Measurements from ENCODE around the gene CSAD. TPM values are rescaled to one million over a fixed set of nuclear protein-coding genes. Genes with fewer than 3 reads are reported as not detected.
A peak's percentile ranks its signal among the peaks of the same experiment; 100 is the strongest.

CSAD gene
- total and polyA plus RNA-seq, 2 of the 13 experiments (the other 11 are each of a cell fraction or from before 2014, with no cell fraction given), result 7.2 to 23.5 TPM

- TF ChIP-seq ZHX1 (CRISPR knock-in tag; IDR thresholded peaks at IDR 0.05; ENCODE audit: low read depth), result no peak
- no peak for TF ChIP-seq ARID2 (CRISPR knock-in tag; IDR thresholded peaks at IDR 0.05; ENCODE audit: borderline replicate concordance)
- peak; percentile 73 for TF ChIP-seq FOXO1 (CRISPR knock-in tag; IDR thresholded peaks at IDR 0.05)
- TF ChIP-seq, protein P1, sequence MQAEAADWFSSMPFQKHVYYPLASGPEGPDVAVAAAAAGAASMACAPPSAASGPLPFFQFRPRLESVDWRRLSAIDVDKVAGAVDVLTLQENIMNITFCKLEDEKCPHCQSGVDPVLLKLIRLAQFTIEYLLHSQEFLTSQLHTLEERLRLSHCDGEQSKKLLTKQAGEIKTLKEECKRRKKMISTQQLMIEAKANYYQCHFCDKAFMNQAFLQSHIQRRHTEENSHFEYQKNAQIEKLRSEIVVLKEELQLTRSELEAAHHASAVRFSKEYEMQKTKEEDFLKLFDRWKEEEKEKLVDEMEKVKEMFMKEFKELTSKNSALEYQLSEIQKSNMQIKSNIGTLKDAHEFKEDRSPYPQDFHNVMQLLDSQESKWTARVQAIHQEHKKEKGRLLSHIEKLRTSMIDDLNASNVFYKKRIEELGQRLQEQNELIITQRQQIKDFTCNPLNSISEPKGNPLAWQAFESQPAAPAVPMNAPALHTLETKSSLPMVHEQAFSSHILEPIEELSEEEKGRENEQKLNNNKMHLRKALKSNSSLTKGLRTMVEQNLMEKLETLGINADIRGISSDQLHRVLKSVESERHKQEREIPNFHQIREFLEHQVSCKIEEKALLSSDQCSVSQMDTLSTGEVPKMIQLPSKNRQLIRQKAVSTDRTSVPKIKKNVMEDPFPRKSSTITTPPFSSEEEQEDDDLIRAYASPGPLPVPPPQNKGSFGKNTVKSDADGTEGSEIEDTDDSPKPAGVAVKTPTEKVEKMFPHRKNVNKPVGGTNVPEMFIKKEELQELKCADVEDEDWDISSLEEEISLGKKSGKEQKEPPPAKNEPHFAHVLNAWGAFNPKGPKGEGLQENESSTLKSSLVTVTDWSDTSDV (CRISPR knock-in tag; IDR thresholded peaks at IDR 0.05), result no peak
- no peak for TF ChIP-seq ZMYM2 (CRISPR knock-in tag; IDR thresholded peaks at IDR 0.05)
- no peak for TF ChIP-seq ZNF678 (CRISPR knock-in tag; IDR thresholded peaks at IDR 0.05)
- TF ChIP-seq SSRP1 (CRISPR knock-in tag; IDR thresholded peaks at IDR 0.05), result 0 out of 2 replicates have a peak, but pooled peaks have one; percentile 77
- TF ChIP-seq BRD4 (CRISPR knock-in tag; IDR thresholded peaks at IDR 0.05), result no peak
- TF ChIP-seq ZKSCAN1 (IDR thresholded peaks at IDR 0.05; ENCODE audit: low read length), result peak; percentile 54; the same call in 1 of the 2 replicates
- peak; percentile 86 for TF ChIP-seq ZNF629 (CRISPR knock-in tag; conservative IDR thresholded peaks at IDR 0.05)
- TF ChIP-seq HIVEP1 (CRISPR knock-in tag; IDR thresholded peaks at IDR 0.05), result no peak
- TF ChIP-seq KLF6 (CRISPR knock-in tag; IDR thresholded peaks at IDR 0.05), result no peak
- TF ChIP-seq RAD51 (IDR thresholded peaks at IDR 0.05; ENCODE audit: borderline replicate concordance), result no peak
- TF ChIP-seq ZNF431 (CRISPR knock-in tag; IDR thresholded peaks at IDR 0.05; ENCODE audit: borderline replicate concordance, low read depth), result 0 out of 2 replicates have a peak, but pooled peaks have one; percentile 27
- TF ChIP-seq FOXK1 (CRISPR knock-in tag; IDR thresholded peaks at IDR 0.05; ENCODE audit: borderline replicate concordance, low read depth), result no peak
- TF ChIP-seq WIZ (CRISPR knock-in tag; IDR thresholded peaks at IDR 0.05), result no peak
- TF ChIP-seq ZNF350 (CRISPR knock-in tag; IDR thresholded peaks at IDR 0.05; ENCODE audit: borderline replicate concordance, low read depth), result peak; percentile 42; the same call in 1 of the 2 replicates
- no peak for TF ChIP-seq ZNF337 (CRISPR knock-in tag; IDR thresholded peaks at IDR 0.05; ENCODE audit: borderline replicate concordance, low read depth)
- no peak for TF ChIP-seq PHF8 (CRISPR knock-in tag; IDR thresholded peaks at IDR 0.05)
- no peak for TF ChIP-seq ZNF670 (CRISPR knock-in tag; IDR thresholded peaks at IDR 0.05; ENCODE audit: borderline replicate concordance)
- TF ChIP-seq SNAI1 (CRISPR knock-in tag; IDR thresholded peaks at IDR 0.05; ENCODE audit: borderline replicate concordance), result no peak
- no peak for TF ChIP-seq ZNF607 (CRISPR knock-in tag; IDR thresholded peaks at IDR 0.05; ENCODE audit: borderline replicate concordance)
- no peak for TF ChIP-seq BHLHE40 (IDR thresholded peaks at IDR 0.05; ENCODE audit: low read length)
- TF ChIP-seq, protein P2, sequence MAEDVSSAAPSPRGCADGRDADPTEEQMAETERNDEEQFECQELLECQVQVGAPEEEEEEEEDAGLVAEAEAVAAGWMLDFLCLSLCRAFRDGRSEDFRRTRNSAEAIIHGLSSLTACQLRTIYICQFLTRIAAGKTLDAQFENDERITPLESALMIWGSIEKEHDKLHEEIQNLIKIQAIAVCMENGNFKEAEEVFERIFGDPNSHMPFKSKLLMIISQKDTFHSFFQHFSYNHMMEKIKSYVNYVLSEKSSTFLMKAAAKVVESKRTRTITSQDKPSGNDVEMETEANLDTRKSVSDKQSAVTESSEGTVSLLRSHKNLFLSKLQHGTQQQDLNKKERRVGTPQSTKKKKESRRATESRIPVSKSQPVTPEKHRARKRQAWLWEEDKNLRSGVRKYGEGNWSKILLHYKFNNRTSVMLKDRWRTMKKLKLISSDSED (CRISPR knock-in tag; IDR thresholded peaks at IDR 0.05), result no peak
- TF ChIP-seq SRSF1 (optimal IDR thresholded peaks at IDR 0.05; ENCODE audit: low read depth, low read length), result no peak
- peak; percentile 47; the same call in 1 of the 2 replicates for TF ChIP-seq STAG1 (CRISPR knock-in tag; IDR thresholded peaks at IDR 0.05)
Observed at GRCh38 chr12:53174881-53175491, 5.7 kb downstream of the CSAD start (continued).

All from HepG2 (cell line).